Ovary (tissue), 9 donors: Measurements from ENCODE around the gene DCAF15. TPM values are rescaled to one million over a fixed set of nuclear protein-coding genes. Genes with fewer than 3 reads are reported as not detected.

Experiments
- DNase-seq, 5 donors: peaks; one replicate each; pipeline ENCODE4 v3.0.0-alpha.2; 2019 to 2020
- H3K27ac ChIP-seq, 2 donors: fragments of 200-600 bp; one replicate each; pipeline versions ENCODE4 v1.5.1 to v1.8.0; 2019 to 2022
- H3K27me3 ChIP-seq: fragments of 200-600 bp; one replicate; pipeline ENCODE4 v1.8.0; 2022
- H3K36me3 ChIP-seq: fragments of 200-600 bp; sonication (generic); one replicate; pipeline ENCODE4 v1.5.1; 2019
- H3K4me1 ChIP-seq: one replicate; pipeline ENCODE4 v1.8.1; 2013; ENCODE audit warnings: mild to moderate bottlenecking, moderate library complexity; ENCODE audit not compliant: insufficient read depth
- H3K4me3 ChIP-seq: fragments of 200-600 bp; sonication (generic); one replicate; pipeline ENCODE4 v1.5.1; 2017
- H3K9me3 ChIP-seq, 2 donors: fragments of 200-600 bp in 1 of 2; sonication (generic) in 1 of 2; one replicate each; pipeline versions ENCODE4 v1.5.1 to v1.8.1; 2013 to 2019; ENCODE audit warnings: mild to moderate bottlenecking in 1 of 2, moderate library complexity in 1 of 2
- EP300 ChIP-seq: sonication (generic); formaldehyde crosslinking; IDR thresholded peaks from one replicate; pipeline ENCODE4 v1.6.1; 2017; ENCODE audit warnings: antibody characterized with exemption
- POLR2A ChIP-seq: fragments of 450-650 bp; IDR thresholded peaks from one replicate; pipeline ENCODE4 v1.6.1; 2017; ENCODE audit warnings: antibody characterized with exemption, mild to moderate bottlenecking, moderate library complexity
- WGBS, 3 donors: extraction: QIAGEN DNeasy Blood & Tissue Kit in 1 of 3; methylation state at CpG; one replicate each; pipeline versions ENCODE4 v1.1.5 to v1.1.7; 2013 to 2017; 5-methylcytosine and 5-hydroxymethylcytosine counted together
- intact Hi-C, 4 donors: fragments of 100-400 bp; cut with DNase I; formaldehyde crosslinking; loops; one replicate each; pipeline versions ENCODE4 v1.11.0 to v1.15.1; 2022 to 2023
- polyA plus RNA-seq, 2 donors: library from polyadenylated mRNA; stranded (reverse); fragments of 200-250 nt in 1 of 2; fragments of 350-450 nt in 1 of 2; fragmentation: Illumina TruSeq in 1 of 2; extraction: RNeasy Lipid Tissue Mini Kit (QIAGEN cat#74804) in 1 of 2; gene quantifications; one replicate each; pipeline ENCODE4 v1.2.3, GENCODE V29; 2013 to 2014
- total RNA-seq, 7 donors: library from RNA; depleted of rRNA in 2 of 7; stranded (reverse); fragments of >200 nt in 2 of 7; fragmentation: NEBNext Ultra II Directional in 3 of 7; extraction: Animal tissue kit (Norgen Biotek cat#: 25700) in 3 of 7; gene quantifications; one replicate each; pipeline versions ENCODE4 v1.1.0 to v1.2.4, GENCODE V29; 2016 to 2023
- TF ChIP-seq, protein P1 (sequence below), 3 donors: fragments of 450-650 bp in 2 of 3; fragments of 200-600 bp in 1 of 3; IDR thresholded peaks; one replicate each; pipeline versions ENCODE4 v1.5.1 to v1.8.0; 2016 to 2022; ENCODE audit warnings: antibody characterized with exemption in 3 of 3, mild to moderate bottlenecking in 1 of 3
- donor health status: DM: no; HTN: no; CAD: no; lungs with moderate emphysema.
- donor health status: DM: no; HTN: no; CAD: no.
- donor health status: Bipolar disorder and iron deficiency.
- donor health status: DM: yes; HTN: yes; CAD: no.
- donor health status: DM: no; HTN: no; CAD: no.
- donor health status: DM: yes; HTN: yes; CAD: no.

Gene DCAF15
- total and polyA plus RNA-seq, 9 donors = 5.0 to 29.1 (median 23.4) TPM

DNA sequence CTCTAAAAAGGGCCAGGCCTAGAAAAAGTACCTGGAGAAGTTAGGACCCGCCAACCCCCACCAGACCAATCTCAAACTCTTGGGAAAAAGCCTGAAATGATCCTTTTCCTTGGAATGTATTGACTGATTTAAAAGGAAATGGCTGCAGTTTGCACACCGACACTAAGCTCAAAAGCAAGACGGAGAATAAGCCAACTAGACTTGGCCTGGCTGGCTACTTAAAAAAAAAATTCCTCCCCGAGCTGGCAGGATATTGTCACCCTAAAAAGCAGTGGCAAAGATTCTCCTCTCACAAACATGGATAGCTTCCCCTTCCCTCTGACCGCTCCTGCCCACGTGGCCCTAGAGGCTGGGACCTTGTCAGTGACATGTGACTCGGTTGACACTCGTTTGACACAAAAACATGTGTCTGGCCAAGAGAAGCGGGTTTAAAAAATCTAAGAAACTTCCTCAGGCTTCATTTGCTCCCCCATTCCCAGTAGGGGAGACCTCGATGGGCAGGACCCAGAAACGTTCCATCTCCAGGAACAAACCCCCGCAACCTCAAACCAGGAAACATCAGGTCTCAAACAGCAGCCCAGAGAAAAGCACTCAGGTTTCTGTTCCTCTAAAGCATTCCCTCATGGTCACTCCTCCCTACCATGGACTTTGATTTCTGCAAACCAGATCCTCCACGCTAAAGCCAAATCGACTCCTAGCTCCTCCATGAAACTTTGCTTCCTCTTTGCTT lies 52.5 kb downstream of the DCAF15 start:
- 36 to 44% (median 37%) methylated on average over 14 of the region's 14 CpGs for WGBS, 3 donors
- TF ChIP-seq, protein P1, sequence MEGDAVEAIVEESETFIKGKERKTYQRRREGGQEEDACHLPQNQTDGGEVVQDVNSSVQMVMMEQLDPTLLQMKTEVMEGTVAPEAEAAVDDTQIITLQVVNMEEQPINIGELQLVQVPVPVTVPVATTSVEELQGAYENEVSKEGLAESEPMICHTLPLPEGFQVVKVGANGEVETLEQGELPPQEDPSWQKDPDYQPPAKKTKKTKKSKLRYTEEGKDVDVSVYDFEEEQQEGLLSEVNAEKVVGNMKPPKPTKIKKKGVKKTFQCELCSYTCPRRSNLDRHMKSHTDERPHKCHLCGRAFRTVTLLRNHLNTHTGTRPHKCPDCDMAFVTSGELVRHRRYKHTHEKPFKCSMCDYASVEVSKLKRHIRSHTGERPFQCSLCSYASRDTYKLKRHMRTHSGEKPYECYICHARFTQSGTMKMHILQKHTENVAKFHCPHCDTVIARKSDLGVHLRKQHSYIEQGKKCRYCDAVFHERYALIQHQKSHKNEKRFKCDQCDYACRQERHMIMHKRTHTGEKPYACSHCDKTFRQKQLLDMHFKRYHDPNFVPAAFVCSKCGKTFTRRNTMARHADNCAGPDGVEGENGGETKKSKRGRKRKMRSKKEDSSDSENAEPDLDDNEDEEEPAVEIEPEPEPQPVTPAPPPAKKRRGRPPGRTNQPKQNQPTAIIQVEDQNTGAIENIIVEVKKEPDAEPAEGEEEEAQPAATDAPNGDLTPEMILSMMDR (IDR thresholded peaks at IDR 0.05) = no peak
- TF ChIP-seq POLR2A = no peak
- TF ChIP-seq EP300 = no peak
- intact Hi-C loops = loop anchor here in 1 of 4 donors (5.0 kb wide), 1 partner anchor 52 kb away; the partner anchor contains the start of gene DCAF15

DNA sequence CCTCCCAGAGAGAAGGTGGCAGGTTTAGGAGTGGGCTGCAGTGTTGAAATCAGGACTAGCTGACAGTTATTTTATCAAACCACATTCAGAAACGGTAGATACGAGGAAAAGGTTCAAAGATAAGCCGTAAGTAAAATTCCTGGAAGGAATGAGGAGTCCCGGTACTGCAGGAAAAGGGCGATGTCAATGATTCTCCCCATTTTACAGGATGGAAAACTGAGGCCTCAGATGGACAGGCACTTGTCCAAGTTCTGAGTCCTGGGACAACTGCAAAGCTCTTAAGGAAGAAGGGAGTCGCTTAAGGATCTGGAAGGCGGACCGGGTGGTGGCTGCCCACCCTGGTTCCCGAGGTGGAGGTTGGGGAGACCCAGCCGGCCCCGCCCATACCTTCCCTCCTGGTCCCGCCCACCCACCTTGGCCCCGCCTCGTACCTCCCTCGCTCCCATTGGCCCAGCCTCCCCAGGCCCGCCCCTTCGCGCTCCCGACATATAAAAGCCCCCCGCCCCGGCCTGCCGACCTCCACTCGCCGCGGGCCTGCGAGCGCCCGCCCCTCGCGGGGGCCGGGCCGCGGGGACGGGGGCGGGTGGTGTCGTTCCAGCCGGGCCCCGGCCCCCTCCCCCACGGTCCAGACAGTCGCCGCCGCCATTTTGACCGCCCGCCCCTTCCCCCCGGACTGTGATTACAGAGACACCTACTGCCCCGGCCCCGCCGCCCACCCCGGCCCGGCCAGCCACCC lies 53.2 kb downstream of the DCAF15 start:
- TF ChIP-seq, protein P1 (IDR thresholded peaks at IDR 0.05) = no peak
- peak; percentile 46 for TF ChIP-seq POLR2A
- TF ChIP-seq EP300 = no peak
- peak; percentile 90 to 96 (median 94) for DNase-seq
- peak overlapping the region; percentile 92 for H3K27ac ChIP-seq
- H3K27me3 ChIP-seq = no peaks in the 10 kb centered on the region
- intact Hi-C loops = loop anchor here in 1 of 4 donors (5.0 kb wide), 1 partner anchor 53 kb away; the partner anchor contains the start of gene DCAF15
- WGBS, 3 donors = 4 to 13% (median 6%) methylated on average over 21 to 50 of the region's 50 CpGs
- peak overlapping the region; percentile 97 for H3K4me3 ChIP-seq
- no peaks in the 10 kb centered on the region for H3K9me3 ChIP-seq
- H3K36me3 ChIP-seq = no peaks in the 10 kb centered on the region
- no peaks in the 10 kb centered on the region for H3K4me1 ChIP-seq

More for the DNA sequence above, 52.5 kb downstream of the DCAF15 start:
- DNase-seq = no peak
- Histone ChIP-seq H3K36me3 (no peaks in the 10 kb centered on the region), H3K4me3 (no peak overlapping the region), H3K9me3 (no peaks in the 10 kb centered on the region), H3K27me3 (no peaks in the 10 kb centered on the region), H3K4me1 (no peaks in the 10 kb centered on the region), H3K27ac (peak overlapping the region; percentile 42 to 92)

DNA sequence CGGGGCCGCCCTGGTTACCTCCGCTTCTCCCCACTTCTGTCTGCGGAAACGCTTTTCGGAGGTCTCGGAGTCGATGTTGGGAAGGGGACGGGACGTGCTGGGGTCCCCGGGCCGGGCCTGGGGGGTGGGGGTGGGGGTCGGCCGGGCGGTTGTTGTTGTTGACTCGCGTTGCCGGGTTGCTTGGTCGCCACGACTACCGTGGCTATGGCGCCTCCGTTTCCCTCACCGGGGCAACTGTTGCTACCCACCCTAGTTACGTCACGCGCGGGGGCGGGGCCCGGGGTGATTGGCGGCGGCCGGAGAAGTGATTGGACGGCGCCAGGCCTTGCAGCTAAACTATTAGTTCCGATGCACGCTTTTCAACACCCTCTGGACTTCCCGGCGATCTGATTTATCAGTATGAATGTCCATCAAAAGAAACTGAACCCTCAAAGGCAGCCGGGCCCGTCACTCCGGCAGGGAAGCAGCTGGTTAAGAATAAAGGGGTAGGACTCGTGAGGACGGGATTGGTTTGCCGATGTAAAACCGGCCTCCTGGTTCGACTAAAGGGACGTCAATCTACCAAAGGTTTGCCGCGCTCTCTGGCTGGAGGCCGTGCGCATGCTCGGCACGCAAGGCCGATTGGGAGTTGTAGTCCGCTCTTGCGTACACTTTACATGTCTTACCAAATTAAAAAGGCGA lies 53.9 kb downstream of the DCAF15 start, which contains the start of gene RFX1:
RFX1 (minus strand) TSS at position 236 of the 681 bp plus-strand sequence. CDS start 12,477 bp downstream, outside the sequence.
- Histone ChIP-seq H3K4me3 (peak within 1 kb of the TSS; percentile 97), H3K36me3 (no peaks in the 10 kb centered on the region)

More for the DNA sequence above, 53.9 kb downstream of the DCAF15 start, which contains the start of gene RFX1:
- Histone ChIP-seq H3K9me3 (no peaks in the 10 kb centered on the region), H3K27me3 (no peaks in the 10 kb centered on the region), H3K27ac (peak within 1 kb of the TSS; percentile 92 to 97), H3K4me1 (no peaks in the 10 kb centered on the region)
- intact Hi-C loops = loop anchor here in 1 of 4 donors (5.0 kb wide), 1 partner anchor 54 kb away; the partner anchor contains the start of gene DCAF15
- 0 to 1% (median 0%) methylated on average over 56 to 58 of the region's 58 CpGs for WGBS, 3 donors
- DNase-seq = peak; percentile 100
- TF ChIP-seq EP300 (peak; percentile 21), POLR2A (peak; percentile 9)
- TF ChIP-seq, protein P1 (IDR thresholded peaks at IDR 0.05) = no peak
